Cardiac fibroblast (primary cell): ENCODE data around the gene FSHR.

Experiments
- DNase-seq, 2 donors: peaks; one replicate each; pipeline versions ENCODE4 v3.0.0 to v3.0.0-alpha.2; 2010; ENCODE audit warnings: low read depth in 2 of 2
- H3K4me3 ChIP-seq, 2 donors: replicated peaks in 1 of 2; 1 replicate in 1 of 2; 2 replicates in 1 of 2; pipeline ENCODE4 v1.5.1; 2011; ENCODE audit warnings: low read depth in 2 of 2, low read length in 2 of 2, mild to moderate bottlenecking in 2 of 2, moderate library complexity in 1 of 2
- CTCF ChIP-seq: IDR thresholded peaks from one replicate; pipeline ENCODE4 v1.5.1; 2011; ENCODE audit warnings: low read depth, mild to moderate bottlenecking, low read length, inconsistent platforms

FSHR gene

GRCh38 chr2:49154891-49155290 is 576 bp upstream of the FSHR start:
- no peak overlapping the region for H3K4me3 ChIP-seq
- DNase-seq, result no peak
- no peak for TF ChIP-seq CTCF

GRCh38 chr2:49153252-49153651 is 1.1 kb downstream of the FSHR start:
- peak in 1 of 2 donors; percentile 2 for DNase-seq
- no peak overlapping the region for H3K4me3 ChIP-seq
- no peak for TF ChIP-seq CTCF

GRCh38 chr2:49152824-49153223 is 1.5 kb downstream of the FSHR start:
- DNase-seq, result no peak
- no peak overlapping the region for H3K4me3 ChIP-seq
- TF ChIP-seq CTCF, result no peak

- no peak for DNase-seq
- no peak overlapping the region for H3K4me3 ChIP-seq
- TF ChIP-seq CTCF, result no peak
These were observed 7.9 kb downstream of the FSHR start for GRCh38 chr2:49146401-49146800.

GRCh38 chr2:49131801-49132200 is 22.5 kb downstream of the FSHR start:
- DNase-seq, result no peak
- no peak overlapping the region for H3K4me3 ChIP-seq
- TF ChIP-seq CTCF, result no peak

GRCh38 chr2:49129034-49129433 is 25.3 kb downstream of the FSHR start:
- H3K4me3 ChIP-seq, result no peak overlapping the region
- TF ChIP-seq CTCF, result no peak
- no peak for DNase-seq

- no peak overlapping the region for H3K4me3 ChIP-seq
- TF ChIP-seq CTCF, result no peak
- DNase-seq, result no peak
These were observed 30.7 kb downstream of the FSHR start for GRCh38 chr2:49123600-49123999.
